IMR-90 (cell line): ENCODE results near the gene GPSM1. TPM values are rescaled to one million over a fixed set of nuclear protein-coding genes. Genes with fewer than 3 reads are reported as not detected.

Experiments
- ATAC-seq: fragments of 200-7000 bp; cut with Tn5 transposase; 2 replicates; pipeline ENCODE4 v1.9.1; 2020; ENCODE audit warnings: low read depth, mild to moderate bottlenecking, moderate library complexity
- BruUV-seq: library from RNA; stranded (reverse); fragments of 400-500 nt; replicated peaks from 2 replicates; lab custom pipeline; 2021; lab: Mats Ljungman, UMichigan
- CTCF ChIA-PET: fragments of 300-600 bp; formaldehyde crosslinking; extraction: SDS; loops from one replicate; lab custom pipeline; 2021; ENCODE audit warnings: antibody characterized with exemption; lab: Yijun Ruan, JAX
- POLR2A ChIA-PET: fragments of 300-600 bp; sonication (Branson Sonifier 250); formaldehyde crosslinking; loops from one replicate; lab custom pipeline; 2022; ENCODE audit warnings: antibody characterized with exemption; ENCODE audit not compliant: unreplicated experiment; lab: Charles Lee
- DNase-seq: peaks from one replicate; pipeline ENCODE4 v3.0.0; 2013
- H2AFZ ChIP-seq: replicated peaks from 2 replicates; pipeline ENCODE3; 2013; ENCODE audit warnings: low read length, mild to moderate bottlenecking; ENCODE audit not compliant: poor library complexity
- H2AK5ac ChIP-seq: 2 replicates; pipeline ENCODE4 v1.6.1; 2013; ENCODE audit warnings: low read depth, low read length, inconsistent platforms
- H2AK9ac ChIP-seq: replicated peaks from 2 replicates; pipeline ENCODE3; 2013; ENCODE audit warnings: mild to moderate bottlenecking, low read depth, low read length, moderate library complexity; ENCODE audit not compliant: poor library complexity
- H2BK120ac ChIP-seq: 2 replicates; pipeline ENCODE4 v1.6.1; 2013; ENCODE audit warnings: low read depth, low read length, inconsistent platforms
- H2BK15ac ChIP-seq: 3 replicates; pipeline ENCODE4 v1.6.1; 2013; ENCODE audit warnings: low read depth, low read length, inconsistent platforms
- H2BK20ac ChIP-seq: 2 replicates; pipeline ENCODE4 v1.6.1; 2013; ENCODE audit warnings: low read depth, mild to moderate bottlenecking, inconsistent platforms, low read length, moderate library complexity
- H2BK5ac ChIP-seq: 2 replicates; pipeline ENCODE4 v1.6.1; 2013; ENCODE audit warnings: mild to moderate bottlenecking, low read depth, low read length, inconsistent platforms; ENCODE audit not compliant: poor library complexity, severe bottlenecking
- H3K14ac ChIP-seq: replicated peaks from 2 replicates; pipeline ENCODE4 v1.6.1; 2013; ENCODE audit warnings: low read depth, low read length, inconsistent platforms
- H3K18ac ChIP-seq: 2 replicates; pipeline ENCODE4 v1.6.1; 2013; ENCODE audit warnings: low read depth, low read length, control low read depth
- H3K23ac ChIP-seq: 2 replicates; pipeline ENCODE4 v1.6.1; 2013; ENCODE audit warnings: low read depth, low read length, inconsistent platforms
- H3K27ac ChIP-seq: 2 replicates; pipeline ENCODE4 v1.5.1; 2013; ENCODE audit warnings: mild to moderate bottlenecking, control low read depth, low read length; ENCODE audit not compliant: insufficient read depth
- H3K27me3 ChIP-seq: 2 replicates; pipeline ENCODE4 v1.6.1; 2013; ENCODE audit warnings: low read length; ENCODE audit not compliant: control insufficient read depth, insufficient read depth
- H3K36me3 ChIP-seq: 2 replicates; pipeline ENCODE4 v1.6.1; 2013; ENCODE audit warnings: low read length, mixed read lengths; ENCODE audit not compliant: control insufficient read depth, insufficient read depth
- H3K4ac ChIP-seq: 2 replicates; pipeline ENCODE4 v1.6.1; 2013; ENCODE audit warnings: low read depth, low read length, inconsistent platforms
- H3K4me1 ChIP-seq: 2 replicates; pipeline ENCODE4 v1.6.1; 2013; ENCODE audit warnings: low read length, mixed read lengths; ENCODE audit not compliant: control insufficient read depth, insufficient read depth
- H3K4me2 ChIP-seq: 2 replicates; pipeline ENCODE4 v1.6.1; 2013; ENCODE audit warnings: low read depth, mild to moderate bottlenecking, control low read depth, low read length, moderate library complexity
- H3K4me3 ChIP-seq: 2 replicates; pipeline ENCODE4 v1.5.1; 2013; ENCODE audit warnings: low read depth, mild to moderate bottlenecking, control low read depth, low read length, moderate library complexity; ENCODE audit not compliant: insufficient read depth
- H3K56ac ChIP-seq: 2 replicates; pipeline ENCODE4 v1.6.1; 2013; ENCODE audit warnings: low read length, inconsistent platforms; ENCODE audit not compliant: insufficient read depth; ENCODE audit errors: extremely low read depth
- H3K79me1 ChIP-seq, 2 experiments: 2 replicates each; pipeline ENCODE4 v1.6.1; 2013; ENCODE audit warnings: low read length in 2 of 2, inconsistent platforms in 1 of 2, low read depth in 1 of 2
- H3K9ac ChIP-seq: 2 replicates; pipeline ENCODE4 v1.6.1; 2013; ENCODE audit warnings: low read depth, low read length, control low read depth
- H3K9me1 ChIP-seq: 2 replicates; pipeline ENCODE4 v1.6.1; 2013; ENCODE audit warnings: low read length, inconsistent platforms; ENCODE audit not compliant: insufficient read depth
- H3K9me3 ChIP-seq: 2 replicates; pipeline ENCODE4 v1.6.1; 2013; ENCODE audit warnings: low read length; ENCODE audit not compliant: control insufficient read depth, insufficient read depth
- H4K20me1 ChIP-seq: 2 replicates; pipeline ENCODE4 v1.6.1; 2013; ENCODE audit warnings: low read length, inconsistent platforms; ENCODE audit not compliant: insufficient read depth
- H4K5ac ChIP-seq: 2 replicates; pipeline ENCODE4 v1.6.1; 2013; ENCODE audit warnings: mild to moderate bottlenecking, low read depth, low read length, control low read depth
- H4K8ac ChIP-seq, 2 experiments: 2 replicates each; pipeline ENCODE4 v1.6.1; 2013; ENCODE audit warnings: low read depth in 2 of 2, low read length in 2 of 2, control low read depth in 1 of 2, inconsistent platforms in 1 of 2
- H4K91ac ChIP-seq: 2 replicates; pipeline ENCODE4 v1.6.1; 2013; ENCODE audit warnings: low read depth, low read length, inconsistent platforms; ENCODE audit not compliant: insufficient read depth
- POLR2A ChIP-seq: IDR thresholded peaks from 2 replicates; pipeline ENCODE4 v1.6.1; 2012; ENCODE audit warnings: mild to moderate bottlenecking, low read depth, low read length
- RAD21 ChIP-seq: IDR thresholded peaks from 2 replicates; pipeline ENCODE4 v1.6.1; 2012; ENCODE audit warnings: low read length, improper control_type of control experiment
- SMC3 ChIP-seq: fragments of 150-350 bp; IDR thresholded peaks from 2 replicates; pipeline ENCODE4 v1.6.1; 2016; ENCODE audit warnings: low read depth, mild to moderate bottlenecking, antibody characterized with exemption, low read length, moderate library complexity
- WGBS, 2 experiments: methylation state at CpG; one replicate each; pipeline versions ENCODE4 v1.1.5 to v1.1.7; 2013; ENCODE audit warnings: missing lambda C conversion rate in 2 of 2; ENCODE audit not compliant: insufficient read length in 1 of 2; ENCODE audit errors: extremely low coverage in 2 of 2; 5-methylcytosine and 5-hydroxymethylcytosine counted together
- dilution Hi-C: fragments of 300-500 bp; cut with HindIII; formaldehyde crosslinking; loops from one replicate; pipeline ENCODE4 v1.14.3; 2018; ENCODE audit warnings: low sequenced_read_pairs; ENCODE audit not compliant: unreplicated experiment
- in situ Hi-C: fragments of 300-500 bp; cut with MboI; formaldehyde crosslinking; loops from 3 replicates; pipeline ENCODE4 v1.14.3; 2019; ENCODE audit warnings: low sequenced_read_pairs, inconsistent platforms, mixed read lengths
- intact Hi-C: fragments of 100-400 bp; cut with micrococcal nuclease; formaldehyde crosslinking; loops from 2 replicates; pipeline ENCODE4 v1.10.0; 2022
- polyA plus RNA-seq, 3 experiments: library from polyadenylated mRNA; depleted of rRNA; stranded (reverse); fragments of >200 nt; gene quantifications; 2 replicates each; pipeline ENCODE4 v1.2.3, GENCODE V29; 2012; ENCODE audit warnings: low replicate concordance in 1 of 3
- total RNA-seq: library from RNA; depleted of rRNA; stranded (reverse); fragments of >200 nt; gene quantifications from 2 replicates; pipeline ENCODE4 v1.2.3, GENCODE V29; 2012
- TF ChIP-seq, protein P1 (sequence below): fragments of 150-350 bp; IDR thresholded peaks from 2 replicates; pipeline ENCODE4 v1.6.1; 2016; ENCODE audit warnings: low read depth, mild to moderate bottlenecking, low read length, moderate library complexity, borderline replicate concordance

The GPSM1 gene
- total and polyA plus RNA-seq, 2 of the 4 experiments (the other 2 are of a cell fraction): 28.7 to 71.2 TPM

DNA sequence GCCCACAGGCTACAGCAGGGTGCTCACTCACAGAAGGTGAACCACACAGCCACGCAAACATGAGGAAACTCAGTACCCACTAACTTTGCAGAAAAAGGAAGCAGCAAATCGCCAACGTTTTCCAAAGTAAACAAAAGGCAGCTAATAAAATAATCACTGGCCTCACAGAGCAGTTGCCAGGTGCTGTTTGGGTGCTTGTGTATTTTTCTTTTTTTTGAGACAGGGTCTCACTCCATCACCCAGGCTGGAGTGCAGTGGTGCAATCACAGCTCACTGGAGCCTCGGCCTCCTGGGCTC is 68.8 kb downstream of the GPSM1 start:
- intact Hi-C loops (no loop called here), dilution Hi-C loops (no loop called here), in situ Hi-C loops (no loop called here)
- Histone ChIP-seq H3K9me1 (no peaks in the 10 kb centered on the region), H4K20me1 (peaks cover 16% of the 10 kb centered on the region), H2AK5ac (no peak overlapping the region), H4K8ac (no peak overlapping the region), H3K4ac (no peak overlapping the region), H2BK120ac (no peak overlapping the region), H3K9ac (no peak overlapping the region), H2BK20ac (no peak overlapping the region), H3K79me1 (peaks cover 20 to 37% of the 10 kb centered on the region in 2 experiments), H2BK5ac (no peak overlapping the region), H3K9me3 (no peaks in the 10 kb centered on the region), H3K23ac (no peak overlapping the region), H3K4me3 (no peak overlapping the region), H3K4me1 (peaks cover 9% of the 10 kb centered on the region), H3K18ac (no peak overlapping the region), H3K36me3 (peaks cover 59% of the 10 kb centered on the region), H2BK15ac (no peak overlapping the region), H2AFZ (no peak overlapping the region), H3K56ac (no peak overlapping the region), H2AK9ac (no peak overlapping the region), H3K14ac (no peak overlapping the region), H4K91ac (no peak overlapping the region), H3K4me2 (no peak overlapping the region), H3K27me3 (no peaks in the 10 kb centered on the region), H4K5ac (no peak overlapping the region), H3K27ac (no peak overlapping the region)
- 100% methylated on average over 1 of the region's 4 CpGs; no CpG with 5 or more reads in 1 of the 2 experiments for WGBS, 2 experiments
- DNase-seq (no peak), ATAC-seq (no peak)
- ChIA-PET CTCF (no interaction called here), POLR2A (interaction anchor here (0.6 kb wide), 1 partner anchor 17 kb away, joined by 3 read pairs; no protein-coding TSS in a partner anchor)
- no TSS peak for BruUV-seq
- TF ChIP-seq POLR2A (no peak), RAD21 (no peak), SMC3 (no peak)
- TF ChIP-seq, protein P1, sequence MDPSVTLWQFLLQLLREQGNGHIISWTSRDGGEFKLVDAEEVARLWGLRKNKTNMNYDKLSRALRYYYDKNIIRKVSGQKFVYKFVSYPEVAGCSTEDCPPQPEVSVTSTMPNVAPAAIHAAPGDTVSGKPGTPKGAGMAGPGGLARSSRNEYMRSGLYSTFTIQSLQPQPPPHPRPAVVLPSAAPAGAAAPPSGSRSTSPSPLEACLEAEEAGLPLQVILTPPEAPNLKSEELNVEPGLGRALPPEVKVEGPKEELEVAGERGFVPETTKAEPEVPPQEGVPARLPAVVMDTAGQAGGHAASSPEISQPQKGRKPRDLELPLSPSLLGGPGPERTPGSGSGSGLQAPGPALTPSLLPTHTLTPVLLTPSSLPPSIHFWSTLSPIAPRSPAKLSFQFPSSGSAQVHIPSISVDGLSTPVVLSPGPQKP: no peak
